CD4-positive, alpha-beta T cell (primary cell): ENCODE data around the gene SH2D7. TPM values are rescaled to one million over a fixed set of nuclear protein-coding genes. Genes with fewer than 3 reads are reported as not detected.

Experiments used
- ATAC-seq: fragments of 200-7000 bp; cut with Tn5 transposase; one replicate; pipeline ENCODE4 v1.10.0; 2022; ENCODE audit warnings: mild to moderate bottlenecking; ENCODE audit not compliant: poor library complexity
- CTCF ChIA-PET: fragments of 350-600 bp; sonication (Branson Sonifier 250); formaldehyde crosslinking; loops from one replicate; lab custom pipeline; 2021; ENCODE audit warnings: antibody characterized with exemption, inconsistent platforms; lab: Charles Lee
- POLR2A ChIA-PET: fragments of 350-600 bp; sonication (Branson Sonifier 250); formaldehyde crosslinking; loops from one replicate; lab custom pipeline; 2021; ENCODE audit warnings: antibody characterized with exemption, inconsistent platforms; lab: Charles Lee
- DNase-seq, 14 experiments: peaks; one replicate each; pipeline ENCODE4 v3.0.0-alpha.2; 2013 to 2020; ENCODE audit warnings: mixed read lengths in 2 of 14
- H3K27ac ChIP-seq, 2 donors: one replicate each; pipeline versions ENCODE4 v1.5.1 to v1.7.0; 2013; ENCODE audit warnings: low read length in 2 of 2, low read depth in 1 of 2, mild to moderate bottlenecking in 1 of 2
- H3K27me3 ChIP-seq, 2 experiments: 1 replicate in 1 of 2; 2 replicates in 1 of 2; pipeline versions ENCODE4 v1.6.1 to v1.7.0; 2013; ENCODE audit warnings: low read length in 2 of 2, control low read depth in 1 of 2, mild to moderate bottlenecking in 1 of 2, moderate library complexity in 1 of 2; ENCODE audit not compliant: insufficient read depth in 2 of 2, control insufficient read depth in 1 of 2
- H3K36me3 ChIP-seq: one replicate; pipeline ENCODE4 v1.6.1; 2013; ENCODE audit warnings: low read length, control low read depth; ENCODE audit not compliant: insufficient read depth
- H3K4me1 ChIP-seq: one replicate; pipeline ENCODE4 v1.6.1; 2013; ENCODE audit warnings: low read length, control low read depth; ENCODE audit not compliant: insufficient read depth
- H3K4me3 ChIP-seq: one replicate; pipeline ENCODE4 v1.5.1; 2013; ENCODE audit warnings: mild to moderate bottlenecking, low read length, moderate library complexity
- H3K9me3 ChIP-seq, 2 experiments: 1 replicate in 1 of 2; 2 replicates in 1 of 2; pipeline versions ENCODE4 v1.6.1 to v1.7.0; 2013; ENCODE audit warnings: low read length in 2 of 2, mild to moderate bottlenecking in 2 of 2, control low read depth in 1 of 2, moderate library complexity in 1 of 2; ENCODE audit not compliant: control insufficient read depth in 1 of 2, insufficient read depth in 1 of 2
- H3K27ac Mint-ChIP-seq: one replicate; pipeline ENCODE4 v1.8.0; 2020; ENCODE audit warnings: mixed read lengths
- H3K27me3 Mint-ChIP-seq: one replicate; pipeline ENCODE4 v1.8.0; 2021; ENCODE audit warnings: mixed read lengths
- H3K36me3 Mint-ChIP-seq: one replicate; pipeline ENCODE4 v1.8.0; 2021; ENCODE audit warnings: low read depth, mixed read lengths
- H3K4me1 Mint-ChIP-seq: one replicate; pipeline ENCODE4 v1.8.0; 2021; ENCODE audit warnings: low read depth, mixed read lengths
- H3K4me3 Mint-ChIP-seq: one replicate; pipeline ENCODE4 v1.8.0; 2020; ENCODE audit warnings: mild to moderate bottlenecking, mixed read lengths
- H3K9me3 Mint-ChIP-seq: one replicate; pipeline ENCODE4 v1.8.0; 2020; ENCODE audit warnings: mixed read lengths
- intact Hi-C, 2 experiments: fragments of 100-400 bp; cut with DNase I in 1 of 2; cut with micrococcal nuclease in 1 of 2; formaldehyde crosslinking; loops; one replicate each; pipeline versions ENCODE4 v1.15.1 to v1.9.0; 2023 to 2025; cut with DNase I, micrococcal nuclease
- total RNA-seq, 174 experiments: library from RNA in 2 of 174; stranded (reverse) in 2 of 174; gene quantifications; one replicate each; pipeline ENCODE4 v1.2.3 and lab custom pipeline; 2021 to 2026
- TF ChIP-seq, protein P1 (sequence below): fragments of 200-600 bp; IDR thresholded peaks from one replicate; pipeline ENCODE4 v1.8.0; 2022; ENCODE audit warnings: antibody characterized with exemption, mild to moderate bottlenecking

Gene SH2D7
- total RNA-seq, 2 experiments from 2014 or later, result not detected

DNA sequence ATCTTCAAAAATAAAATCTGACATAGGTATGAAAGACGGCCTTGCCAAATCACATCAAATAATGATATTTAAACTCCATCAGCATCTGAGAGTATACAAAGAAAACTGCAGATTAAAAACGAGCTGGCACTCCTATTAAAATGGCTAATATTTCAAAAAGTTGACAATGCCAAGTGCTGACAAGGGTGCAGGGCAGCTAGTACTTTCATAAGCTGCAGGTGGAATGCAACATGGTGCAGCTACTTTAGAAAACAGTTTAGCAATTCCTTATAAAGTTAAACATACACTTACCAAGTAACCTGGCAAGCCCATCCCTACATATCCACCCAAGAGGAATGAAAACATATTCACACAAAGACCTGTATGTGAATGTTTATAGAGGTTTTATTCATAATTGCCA lies 37.8 kb upstream of the SH2D7 start:
- TF ChIP-seq, protein P1, sequence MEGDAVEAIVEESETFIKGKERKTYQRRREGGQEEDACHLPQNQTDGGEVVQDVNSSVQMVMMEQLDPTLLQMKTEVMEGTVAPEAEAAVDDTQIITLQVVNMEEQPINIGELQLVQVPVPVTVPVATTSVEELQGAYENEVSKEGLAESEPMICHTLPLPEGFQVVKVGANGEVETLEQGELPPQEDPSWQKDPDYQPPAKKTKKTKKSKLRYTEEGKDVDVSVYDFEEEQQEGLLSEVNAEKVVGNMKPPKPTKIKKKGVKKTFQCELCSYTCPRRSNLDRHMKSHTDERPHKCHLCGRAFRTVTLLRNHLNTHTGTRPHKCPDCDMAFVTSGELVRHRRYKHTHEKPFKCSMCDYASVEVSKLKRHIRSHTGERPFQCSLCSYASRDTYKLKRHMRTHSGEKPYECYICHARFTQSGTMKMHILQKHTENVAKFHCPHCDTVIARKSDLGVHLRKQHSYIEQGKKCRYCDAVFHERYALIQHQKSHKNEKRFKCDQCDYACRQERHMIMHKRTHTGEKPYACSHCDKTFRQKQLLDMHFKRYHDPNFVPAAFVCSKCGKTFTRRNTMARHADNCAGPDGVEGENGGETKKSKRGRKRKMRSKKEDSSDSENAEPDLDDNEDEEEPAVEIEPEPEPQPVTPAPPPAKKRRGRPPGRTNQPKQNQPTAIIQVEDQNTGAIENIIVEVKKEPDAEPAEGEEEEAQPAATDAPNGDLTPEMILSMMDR, result no peak
- ATAC-seq, result no peak
- peak overlapping the region; percentile 58 for H3K4me3 Mint-ChIP-seq

DNA sequence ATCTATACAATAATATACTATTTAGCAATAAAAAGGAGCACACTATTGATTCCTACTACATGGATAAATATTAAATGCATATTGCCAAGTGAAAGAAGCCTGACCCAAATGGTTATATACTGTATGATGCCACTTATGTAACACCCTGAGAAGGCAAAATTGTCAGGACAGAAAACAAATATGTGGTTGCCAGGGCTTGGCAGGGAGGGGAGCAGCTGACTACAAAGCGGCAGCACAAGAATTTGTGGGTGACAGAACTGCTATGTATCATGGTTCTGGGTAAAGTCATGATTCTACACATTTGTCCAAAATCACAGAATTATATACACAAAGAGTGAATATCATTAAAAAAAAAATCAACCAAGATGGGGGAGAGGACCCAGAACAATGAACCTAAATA lies 37.4 kb upstream of the SH2D7 start:
- Mint-ChIP-seq H3K9me3 (no peaks in the 10 kb centered on the region), H3K36me3 (peaks cover 19% of the 10 kb centered on the region), H3K4me1 (peaks cover 99% of the 10 kb centered on the region), H3K27me3 (no peaks in the 10 kb centered on the region), H3K4me3 (peak overlapping the region; percentile 58), H3K27ac (peak overlapping the region; percentile 84)
- ChIA-PET CTCF (interaction anchor here (1.0 to 6.1 kb wide), 3 partner anchors 10 to 19 kb away, joined by 3 to 37 read pairs (median 5); no protein-coding TSS in a partner anchor), POLR2A (interaction anchor here (14.1 kb wide), 1 partner anchor 17 kb away, joined by 304 read pairs; the partner anchor contains the start of gene TBC1D2B)
- no peaks in the 10 kb centered on the region for H3K9me3 ChIP-seq
- TF ChIP-seq, protein P1, result no peak
- peaks cover 92% of the 10 kb centered on the region for H3K4me1 ChIP-seq
- H3K27me3 ChIP-seq, result no peaks in the 10 kb centered on the region
- peak overlapping the region; percentile 58 to 79 for H3K27ac ChIP-seq
- DNase-seq (peak in 6 of 14 experiments; percentile 25 to 79 (median 64)), ATAC-seq (peak; percentile 17)
- intact Hi-C loops, result loop anchor here in 1 of 2 experiments (2.0 kb wide), 1 partner anchor 16 kb away; no protein-coding TSS in a partner anchor
- H3K36me3 ChIP-seq, result peaks cover 18% of the 10 kb centered on the region
- no peak overlapping the region for H3K4me3 ChIP-seq

More for the DNA sequence above, 37.8 kb upstream of the SH2D7 start:
- Mint-ChIP-seq H3K36me3 (peaks cover 19% of the 10 kb centered on the region), H3K9me3 (no peaks in the 10 kb centered on the region), H3K27me3 (no peaks in the 10 kb centered on the region), H3K4me1 (peaks cover 99% of the 10 kb centered on the region), H3K27ac (peak overlapping the region; percentile 84)
- DNase-seq, result no peak
- Histone ChIP-seq H3K4me3 (no peak overlapping the region), H3K4me1 (peaks cover 93% of the 10 kb centered on the region), H3K27me3 (no peaks in the 10 kb centered on the region), H3K27ac (peak overlapping the region; percentile 42 to 79), H3K36me3 (peaks cover 18% of the 10 kb centered on the region), H3K9me3 (no peaks in the 10 kb centered on the region)
- POLR2A ChIA-PET, result interaction anchor here (0.5 to 14.1 kb wide), 2 partner anchors 18 to 832 kb away, joined by 3 to 304 read pairs; partner anchors contain the start of gene TBC1D2B
- CTCF ChIA-PET, result interaction anchor here (1.0 to 6.1 kb wide), 3 partner anchors 10 to 19 kb away, joined by 3 to 37 read pairs (median 5); no protein-coding TSS in a partner anchor
- intact Hi-C loops, result loop anchor here in 1 of 2 experiments (2.0 kb wide), 1 partner anchor 16 kb away; no protein-coding TSS in a partner anchor

DNA sequence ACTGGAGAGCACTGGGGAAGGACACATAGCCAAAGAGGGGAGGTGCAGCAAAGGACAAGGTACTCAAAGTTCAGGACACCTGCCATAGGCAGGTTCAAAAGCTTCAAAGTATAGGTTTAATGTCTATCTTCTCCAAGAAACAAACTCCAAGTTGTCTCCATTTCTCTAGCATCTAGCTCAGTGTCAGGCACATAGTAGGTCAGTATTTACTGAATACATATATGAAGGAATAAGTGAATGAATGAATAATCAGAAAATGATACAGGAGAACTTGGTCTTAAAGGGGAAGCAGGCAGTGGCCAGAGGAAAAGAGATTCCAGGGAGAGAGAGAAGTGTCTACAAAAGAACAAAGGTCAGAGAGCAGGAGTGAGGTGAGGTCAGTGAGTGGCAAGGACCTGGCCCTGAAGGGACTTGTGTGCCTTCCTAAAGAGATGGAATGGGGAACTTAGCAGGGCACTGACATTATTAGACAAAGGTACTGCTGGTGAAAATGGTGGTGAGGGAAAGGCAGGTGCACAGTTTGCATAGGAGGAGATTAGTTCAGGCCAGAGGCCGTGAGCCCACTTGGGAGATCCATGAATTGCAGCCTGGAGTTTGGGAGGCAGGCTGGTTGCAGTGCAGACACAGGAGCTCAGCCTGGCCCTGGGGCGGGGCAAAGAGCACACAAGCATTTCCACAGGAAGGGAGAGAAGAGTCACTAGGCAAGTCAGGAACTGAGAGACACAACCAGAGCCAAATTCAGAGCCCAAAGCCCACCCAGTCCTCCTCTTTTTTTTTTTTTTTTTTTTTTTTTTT lies 36.2 kb upstream of the SH2D7 start:
- CTCF ChIA-PET, result interaction anchor here (0.9 to 1.9 kb wide), 3 partner anchors 14 to 52 kb away, joined by 3 to 5 read pairs (median 5); no protein-coding TSS in a partner anchor
- H3K9me3 ChIP-seq, result no peaks in the 10 kb centered on the region
- H3K27ac ChIP-seq, result peak overlapping the region; percentile 58 to 79
- Mint-ChIP-seq H3K4me3 (peak overlapping the region; percentile 76), H3K9me3 (no peaks in the 10 kb centered on the region), H3K4me1 (peaks cover 94% of the 10 kb centered on the region), H3K36me3 (peaks cover 19% of the 10 kb centered on the region), H3K27me3 (no peaks in the 10 kb centered on the region), H3K27ac (peak overlapping the region; percentile 84)
- intact Hi-C loops, result loop anchor here in 1 of 2 experiments (2.0 kb wide), 1 partner anchor 17 kb away; no protein-coding TSS in a partner anchor
- H3K4me1 ChIP-seq, result peaks cover 92% of the 10 kb centered on the region
- TF ChIP-seq, protein P1, result no peak
- peak; percentile 45 for ATAC-seq
- H3K27me3 ChIP-seq, result no peaks in the 10 kb centered on the region
- H3K36me3 ChIP-seq, result peaks cover 18% of the 10 kb centered on the region
- DNase-seq, result peak in 5 of 14 experiments; percentile 29 to 56 (median 54)
- POLR2A ChIA-PET, result interaction anchor here (1.5 to 14.1 kb wide), 3 partner anchors 9 to 22 kb away, joined by 9 to 304 read pairs (median 12); partner anchors contain the start of gene TBC1D2B
- H3K4me3 ChIP-seq, result peak overlapping the region; percentile 16
